ENCODE measurements around the gene ABCC1.
"Not testable (repeated sequence)": the region's sequence is repeated elsewhere in the genome, so short reads cannot be mapped to it uniquely, and the experiment has no call there.

Gene ABCC1

DNA sequence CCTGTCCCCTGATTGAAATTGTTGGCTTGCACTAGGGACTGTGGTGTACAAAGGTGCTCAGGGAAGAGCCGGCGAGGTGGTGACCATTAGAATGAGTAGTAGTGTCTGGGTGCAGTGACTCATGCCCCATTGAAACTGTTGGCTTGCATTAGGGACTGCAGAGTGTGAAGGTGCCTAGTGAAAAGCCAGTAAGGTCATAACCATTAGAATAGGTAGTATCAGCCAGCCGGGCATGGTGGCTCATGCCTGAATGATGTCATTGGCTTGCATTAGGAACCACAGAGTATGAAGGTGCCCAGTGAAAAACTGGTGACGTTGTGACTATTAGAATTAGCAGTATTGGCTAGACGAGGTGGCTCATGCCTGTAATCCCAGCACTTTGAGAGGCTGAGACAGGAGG lies 195.0 kb downstream of the ABCC1 start:
- DNase-seq = no peak

DNA sequence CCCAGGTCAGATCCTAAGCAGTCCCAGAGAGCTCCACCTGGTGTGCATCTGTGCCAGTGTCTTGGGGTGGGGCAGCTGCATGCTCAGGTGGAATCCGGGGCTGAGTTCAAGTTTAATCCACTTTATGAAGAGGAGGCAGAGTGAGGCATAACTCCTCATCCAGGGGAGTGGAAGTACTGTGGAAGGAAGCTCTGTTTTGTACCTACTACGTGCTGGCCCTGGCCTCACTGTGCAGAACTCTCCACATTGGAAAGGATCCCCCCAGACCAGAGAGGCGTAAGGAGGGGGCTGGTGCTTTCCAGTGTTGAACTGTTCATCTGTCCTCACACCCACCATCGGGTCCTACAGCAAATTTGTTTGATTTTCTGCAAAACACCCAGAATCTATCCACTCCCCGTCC lies 195.9 kb downstream of the ABCC1 start:
- DNase-seq = no peak

DNA sequence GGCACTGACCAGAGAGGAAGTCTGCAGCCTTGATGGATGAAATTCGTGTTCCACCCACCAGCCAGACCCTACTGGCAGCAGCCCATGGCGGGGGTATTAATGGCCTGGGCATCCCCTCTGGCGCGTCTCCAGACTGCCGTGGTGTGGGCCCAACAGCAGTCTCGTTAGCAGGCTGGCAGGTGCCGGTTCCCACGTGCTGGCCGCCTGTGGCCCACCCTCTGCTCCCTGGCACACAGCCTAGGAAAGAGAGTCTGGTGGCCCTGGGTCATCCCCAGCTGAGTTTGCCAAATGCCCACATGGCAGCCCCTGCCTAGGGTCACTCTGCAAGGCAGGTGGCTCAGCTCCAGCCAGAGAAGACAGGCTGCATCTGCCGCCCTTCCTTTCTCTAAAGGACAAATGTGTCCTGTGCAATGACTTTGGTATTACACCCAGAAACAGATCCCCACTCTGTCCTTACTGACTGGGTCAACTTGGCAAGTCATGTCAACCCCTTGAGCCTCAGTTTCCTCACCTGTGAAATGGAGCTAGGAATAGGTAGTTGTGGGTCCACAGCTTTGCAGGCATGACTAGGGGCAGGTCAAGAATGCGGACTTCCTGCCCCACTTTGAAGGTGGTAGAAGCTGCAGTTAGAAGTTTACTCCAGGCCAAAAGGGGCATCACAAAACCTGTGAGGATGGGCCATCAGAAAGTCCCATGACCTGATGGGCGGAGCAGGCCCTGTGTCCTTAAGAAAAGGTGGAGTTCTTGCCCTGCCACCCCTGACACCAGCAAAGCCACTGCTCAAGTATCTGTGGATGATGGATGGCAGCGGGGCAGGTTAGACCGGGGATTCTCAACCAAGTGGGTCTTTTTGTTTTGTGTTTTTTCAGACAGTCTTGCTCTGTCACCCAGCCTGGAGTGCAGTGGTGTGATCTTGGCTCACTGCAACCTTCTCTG lies 197.2 kb downstream of the ABCC1 start:
- DNase-seq = no peak

DNA sequence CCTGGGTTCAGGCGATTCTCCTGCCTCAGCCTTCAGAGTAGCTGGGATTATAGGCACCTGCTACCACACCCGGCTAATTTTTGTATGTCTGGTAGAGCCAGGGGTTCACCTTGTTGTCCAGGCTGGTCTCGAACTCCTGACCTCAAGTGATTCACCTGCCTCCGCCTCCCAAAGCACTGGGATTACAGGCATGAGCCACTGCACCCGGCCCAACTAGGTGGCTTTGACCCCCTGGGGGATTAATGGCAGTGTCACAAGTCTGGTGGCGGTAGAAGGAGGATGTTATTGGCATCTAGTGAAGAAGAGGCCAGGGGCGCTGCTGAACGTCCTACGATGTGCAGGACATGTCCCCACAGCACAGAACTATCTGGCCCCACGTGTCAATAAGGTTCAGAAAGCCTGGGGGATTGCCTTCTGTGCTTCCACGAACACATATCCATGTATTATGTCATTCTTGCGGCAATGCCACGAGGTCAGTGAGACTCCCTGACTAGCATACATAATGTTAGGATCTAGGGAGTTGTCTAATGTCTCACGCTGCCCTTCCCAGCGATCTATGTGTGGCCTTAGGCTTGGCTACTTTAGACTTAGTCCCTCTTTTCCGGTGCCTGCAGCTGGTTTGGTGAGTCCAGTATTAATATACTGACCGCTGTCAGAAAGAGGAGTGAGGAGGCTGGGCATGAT lies 198.0 kb downstream of the ABCC1 start:
- DNase-seq = no peak

DNA sequence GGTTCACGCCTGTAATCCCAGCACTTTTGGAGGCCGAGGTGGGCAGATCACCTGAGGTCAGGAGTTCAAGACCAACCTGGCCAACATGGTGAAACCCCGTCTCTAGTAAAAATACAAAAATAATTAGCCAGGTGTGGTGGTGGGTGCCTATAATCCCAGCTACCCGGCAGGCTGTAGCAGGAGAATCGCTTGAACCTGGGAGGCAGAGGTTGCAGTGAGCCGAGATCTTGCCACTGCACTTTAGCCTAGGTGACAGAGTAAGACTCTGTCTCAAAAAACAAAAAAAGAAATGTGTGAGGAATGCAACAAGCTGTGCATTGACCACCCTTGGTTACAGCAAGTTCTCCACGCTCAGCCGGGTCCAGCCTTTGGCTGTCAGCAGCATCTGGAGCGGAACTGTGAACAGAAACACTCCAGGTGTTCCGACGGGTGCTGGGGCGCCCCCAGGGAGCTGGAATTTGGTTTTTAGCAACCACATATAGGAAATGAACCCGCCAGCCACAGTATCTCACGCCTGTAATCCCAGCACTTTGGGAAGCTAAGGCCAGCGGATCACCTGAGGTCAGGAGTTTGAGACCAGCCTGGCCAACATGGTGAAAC lies 198.7 kb downstream of the ABCC1 start:
- not testable (repeated sequence) for DNase-seq

DNA sequence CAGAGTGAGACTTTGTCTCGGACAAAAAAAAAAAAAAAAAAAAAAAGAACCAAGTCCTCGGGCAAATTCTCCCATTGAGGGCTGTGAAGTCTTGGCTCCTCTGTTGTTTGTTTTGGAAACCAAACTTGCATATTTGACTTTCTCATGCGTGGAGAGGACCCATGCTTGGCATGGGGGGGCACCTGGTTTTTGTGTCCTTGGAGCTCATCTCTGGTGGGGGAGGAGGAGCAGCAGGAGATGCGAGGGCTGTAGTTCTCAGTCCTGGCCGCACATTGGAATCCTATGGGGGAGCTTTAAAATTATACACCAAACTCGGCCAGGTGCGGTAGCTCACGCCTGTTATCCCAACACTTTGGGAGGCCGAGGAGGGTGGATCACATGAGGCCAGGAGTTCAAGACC lies 199.3 kb downstream of the ABCC1 start:
- no peak for DNase-seq

DNA sequence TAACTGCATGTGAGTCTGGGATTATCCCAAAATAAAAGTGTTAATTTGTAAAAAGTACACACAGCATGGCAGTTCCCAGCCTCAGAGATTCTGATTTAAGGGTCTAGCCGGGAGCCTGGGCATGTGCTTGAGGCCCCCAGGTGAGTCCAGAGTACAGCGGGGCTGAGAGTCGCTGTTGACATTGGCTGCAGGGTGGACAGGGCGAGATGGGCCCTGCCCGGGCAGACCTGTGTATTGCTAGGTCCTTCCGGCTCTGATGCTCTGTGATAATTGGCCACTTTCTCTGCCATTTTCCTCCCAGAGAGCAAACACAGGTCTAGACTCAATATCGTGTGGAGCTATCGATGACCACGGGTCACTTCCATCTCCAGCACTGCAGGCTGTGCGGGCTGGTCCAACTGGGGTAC lies 200.3 kb downstream of the ABCC1 start:
- DNase-seq = no peak

DNA sequence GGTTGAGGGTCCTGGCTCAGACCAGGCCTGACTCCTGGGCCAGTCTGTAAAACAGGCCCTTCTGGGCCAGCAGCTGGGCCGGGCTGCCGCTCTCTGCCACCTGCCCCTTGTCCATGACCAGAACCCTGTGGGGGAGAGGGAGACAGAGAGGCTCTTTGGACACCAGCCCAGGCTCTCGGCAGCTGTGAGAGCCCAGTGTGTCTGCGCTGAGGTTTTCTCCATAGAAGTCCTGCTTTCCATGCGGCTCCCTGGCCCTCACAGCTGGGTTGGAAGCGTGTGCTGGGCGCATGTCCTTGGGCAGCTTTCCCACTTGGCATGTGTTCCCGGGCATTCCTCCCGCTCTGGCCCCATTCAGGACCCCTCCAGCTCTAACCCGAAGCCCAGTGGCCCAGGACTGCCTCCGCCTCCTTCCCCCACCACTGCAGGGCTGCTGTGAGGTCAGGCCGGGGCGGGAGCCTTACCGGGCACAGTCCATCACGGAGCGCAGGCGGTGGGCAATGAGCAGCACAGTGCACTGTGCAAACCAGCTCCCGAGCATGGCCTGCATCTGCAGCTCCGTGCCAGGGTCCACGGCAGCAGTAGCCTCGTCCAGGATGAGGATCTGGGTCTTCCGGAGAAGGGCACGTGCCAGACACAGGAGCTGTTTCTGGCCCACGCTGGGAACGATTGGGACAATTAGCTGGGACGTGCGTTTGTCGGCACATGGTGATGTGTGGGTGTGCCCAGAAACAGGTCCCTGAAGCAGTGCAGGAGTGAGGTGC lies 200.9 kb downstream of the ABCC1 start:
- no peak for DNase-seq

DNA sequence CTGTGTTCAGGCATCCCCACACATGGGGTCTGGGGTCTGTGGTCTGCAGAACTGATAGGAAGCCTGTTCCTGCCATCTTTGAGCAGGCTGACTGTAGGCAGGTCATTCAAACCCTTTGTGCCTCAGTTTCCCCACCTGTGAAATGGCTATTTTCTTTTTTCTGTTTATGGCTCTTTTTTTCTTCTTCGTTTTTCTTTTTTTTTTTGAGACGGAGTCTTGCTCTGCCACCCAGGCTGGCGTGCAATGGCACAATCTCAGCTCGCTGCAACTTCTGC lies 201.4 kb downstream of the ABCC1 start:
- no peak for DNase-seq

DNA sequence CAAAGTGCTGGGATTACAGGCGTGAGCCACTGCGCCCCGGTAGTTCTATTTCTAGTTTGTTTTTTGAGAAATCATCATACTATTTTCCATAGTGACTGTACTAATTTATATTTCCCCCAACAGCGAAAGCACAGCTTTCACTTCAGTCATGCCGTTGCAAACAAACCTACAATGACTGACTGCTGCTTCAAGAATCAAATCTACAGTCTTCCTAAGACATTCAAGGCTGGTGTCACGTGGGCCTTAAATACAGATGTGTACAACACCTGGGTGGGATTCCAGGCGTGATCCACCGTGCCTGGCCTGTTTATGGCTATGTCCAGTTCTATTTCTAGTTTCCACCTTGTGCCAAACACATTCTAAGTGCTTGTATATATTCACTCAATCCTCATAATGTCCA lies 201.9 kb downstream of the ABCC1 start:
- DNase-seq = no peak

DNA sequence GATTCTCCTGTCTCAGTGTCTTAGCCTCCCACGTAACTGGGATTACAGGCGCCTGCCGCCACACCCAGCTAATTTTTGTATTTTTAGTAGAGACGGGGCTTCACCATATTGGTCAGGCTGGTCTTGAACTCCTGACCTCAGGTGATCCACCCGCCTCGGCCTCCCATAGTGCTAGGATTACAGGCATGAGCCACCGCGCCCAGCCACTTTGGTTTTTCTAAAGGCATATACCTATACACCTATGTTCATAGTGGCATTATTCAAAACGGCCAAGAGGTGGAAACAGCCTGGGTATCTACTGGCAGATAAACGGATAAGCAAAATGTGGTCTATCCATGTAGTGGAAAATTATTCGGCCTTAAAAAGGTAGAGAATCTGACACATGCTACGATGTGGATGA lies 203.6 kb downstream of the ABCC1 start:
- not testable (repeated sequence) for DNase-seq

DNA sequence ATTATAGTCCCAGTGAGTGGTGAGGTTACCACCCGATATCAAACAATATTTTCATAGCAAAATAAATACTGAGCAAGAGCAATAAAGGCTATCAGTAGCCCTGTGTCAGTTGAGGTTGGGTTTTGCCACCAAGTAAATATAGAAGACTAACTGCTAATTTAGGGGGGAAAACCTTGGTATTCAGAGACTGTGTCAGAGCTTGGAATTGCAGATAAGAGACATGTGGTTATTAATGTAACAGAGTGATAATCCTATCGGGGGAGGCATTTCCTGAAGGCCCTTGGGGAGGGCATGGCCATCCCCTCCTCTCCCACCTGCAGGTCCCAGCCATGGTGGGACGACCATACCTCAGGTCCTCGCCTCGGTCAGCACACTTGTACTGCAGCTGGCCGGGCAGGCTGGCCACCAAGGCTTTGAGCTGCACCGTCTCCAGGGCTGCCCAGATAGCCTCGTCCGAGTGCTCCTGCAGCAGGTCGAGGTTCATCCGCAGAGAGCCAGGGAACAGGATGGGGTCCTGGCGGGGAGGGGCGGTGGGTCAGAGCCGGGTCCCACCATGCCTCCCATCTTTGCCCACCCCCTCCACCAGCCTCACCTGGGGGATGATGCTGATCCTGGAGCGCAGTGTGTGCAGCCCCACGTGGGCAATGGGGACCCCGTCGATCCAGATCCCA lies 205.0 kb downstream of the ABCC1 start:
- no peak for DNase-seq

DNA sequence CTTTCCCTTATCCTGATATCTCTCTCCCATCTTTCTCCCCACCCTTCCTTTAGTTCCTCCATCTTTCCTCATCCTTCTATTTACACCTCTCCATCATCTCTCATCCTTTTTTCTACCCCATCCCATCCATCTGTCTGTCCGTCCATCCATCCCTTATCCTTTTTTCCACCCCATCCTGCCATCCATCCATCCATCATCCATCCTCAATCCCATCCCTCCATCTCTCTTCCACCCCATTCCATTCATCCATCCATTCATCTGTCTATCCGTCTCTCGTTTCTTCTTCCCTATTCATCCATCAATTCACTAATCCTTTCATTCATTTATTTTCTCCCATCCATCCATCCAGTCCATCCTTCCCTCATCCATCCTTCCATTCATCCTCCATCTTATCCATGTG lies 205.8 kb downstream of the ABCC1 start:
- DNase-seq = no peak

DNA sequence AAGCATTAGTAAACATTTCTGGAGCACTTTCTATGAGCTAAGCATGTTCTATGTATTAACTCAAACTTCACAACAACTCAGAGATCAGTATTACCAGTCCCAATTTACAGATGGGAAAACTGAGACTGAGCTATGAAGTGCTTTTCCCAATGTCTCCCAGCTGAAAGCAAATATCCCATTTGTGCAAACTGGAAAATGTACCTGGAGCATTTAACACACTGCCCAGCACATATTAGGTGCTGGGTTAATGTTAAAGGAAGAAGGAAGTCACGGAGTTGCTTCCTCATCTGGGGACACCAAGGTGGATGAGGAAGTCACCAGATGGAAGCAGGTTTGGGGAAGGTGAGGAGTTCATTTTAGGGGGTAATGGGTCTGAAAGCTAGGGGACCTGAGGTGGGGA lies 207.8 kb downstream of the ABCC1 start:
- no peak for DNase-seq

DNA sequence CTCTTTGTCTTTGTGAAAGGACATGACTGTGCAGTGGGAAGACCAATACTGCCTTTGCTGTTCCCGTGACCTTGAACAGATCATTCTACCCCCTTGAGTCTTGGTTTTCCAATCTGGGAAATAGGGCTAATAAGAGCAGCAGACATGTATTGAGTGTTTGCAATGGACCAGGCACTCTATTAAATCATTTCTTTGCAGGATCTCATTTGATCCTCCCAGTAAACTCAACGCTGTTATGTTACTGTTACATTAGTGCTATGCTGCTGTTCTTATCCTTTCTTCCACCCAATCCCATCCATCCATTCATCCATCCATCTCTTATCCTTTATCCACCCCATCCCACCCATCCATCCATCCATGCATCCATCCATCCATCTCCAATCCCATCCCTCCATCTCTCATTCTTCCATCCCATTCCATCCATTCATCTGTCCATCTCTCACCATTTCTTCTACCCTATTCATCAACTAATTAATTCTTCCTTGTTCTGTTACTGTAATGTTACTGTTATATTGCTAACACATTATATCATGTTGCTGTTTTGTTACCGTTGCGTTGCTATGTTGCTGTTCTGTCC lies 208.8 kb downstream of the ABCC1 start:
- DNase-seq = no peak

DNA sequence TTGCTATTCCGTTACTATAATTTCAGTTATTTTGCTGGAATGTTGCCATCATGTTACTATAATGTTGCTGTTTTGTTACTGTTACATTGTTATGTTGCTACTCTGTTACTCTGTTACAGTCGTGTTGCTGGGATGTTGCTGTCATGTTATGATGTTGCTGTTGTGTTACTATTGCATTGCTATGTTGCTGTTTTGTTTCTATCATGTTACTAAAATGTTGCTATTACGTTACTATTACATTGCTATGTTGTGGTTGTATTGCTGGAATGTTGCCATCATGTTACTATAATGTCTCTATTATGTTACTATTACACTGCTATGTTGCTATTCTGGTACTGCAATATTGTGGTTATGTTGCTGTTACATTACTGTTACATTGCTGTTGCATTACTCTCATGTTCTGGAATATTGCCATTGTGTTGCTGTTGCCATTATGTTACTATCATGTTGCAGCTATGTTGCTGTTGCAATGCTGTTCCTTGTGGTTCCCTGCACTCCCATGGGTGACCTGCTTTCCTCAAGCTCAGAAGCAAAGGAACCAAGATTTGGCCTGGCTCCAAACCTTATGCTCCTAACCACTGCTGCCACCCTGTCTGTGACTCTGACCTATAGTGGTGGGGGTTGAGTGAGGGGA lies 209.4 kb downstream of the ABCC1 start:
- DNase-seq = no peak

DNA sequence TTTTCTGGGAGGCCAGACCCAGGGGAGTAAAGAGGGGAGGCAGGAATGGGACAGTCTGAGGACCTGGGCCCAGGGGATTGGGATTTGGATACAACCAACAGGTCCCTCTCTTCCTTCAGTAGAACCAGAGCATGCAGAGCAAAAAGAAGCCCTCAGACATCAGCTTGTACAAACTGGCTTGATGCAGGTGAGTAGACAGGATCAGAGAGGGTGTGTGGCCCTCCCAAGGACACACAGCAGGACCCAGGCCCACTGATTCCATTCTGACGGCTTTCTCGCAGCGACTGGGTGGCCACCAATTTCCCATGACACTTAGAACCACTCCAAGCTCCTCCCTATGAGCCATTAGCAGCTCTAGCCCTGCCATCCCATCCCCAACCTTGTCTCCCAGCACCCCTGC lies 210.2 kb downstream of the ABCC1 start:
- DNase-seq = no peak

DNA sequence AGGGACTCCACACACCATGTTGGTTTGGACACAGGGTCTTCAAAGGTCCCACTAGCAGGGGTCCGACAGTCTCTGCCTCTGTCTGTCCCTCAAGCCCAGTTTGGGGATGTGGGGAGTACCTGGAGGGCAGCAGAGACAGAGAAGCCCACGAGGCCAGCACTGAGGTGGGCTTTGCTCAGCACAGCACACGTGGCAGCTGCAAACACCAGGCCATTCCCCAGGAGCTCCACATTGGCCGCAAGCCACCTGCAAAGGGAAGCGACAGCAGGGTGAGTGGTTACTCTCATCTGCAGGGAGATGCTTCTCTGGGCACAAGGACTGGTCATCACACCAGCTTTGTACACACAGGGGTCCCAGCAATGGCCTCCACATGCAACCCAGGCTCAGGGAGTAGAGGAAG lies 211.9 kb downstream of the ABCC1 start:
- DNase-seq = no peak

DNA sequence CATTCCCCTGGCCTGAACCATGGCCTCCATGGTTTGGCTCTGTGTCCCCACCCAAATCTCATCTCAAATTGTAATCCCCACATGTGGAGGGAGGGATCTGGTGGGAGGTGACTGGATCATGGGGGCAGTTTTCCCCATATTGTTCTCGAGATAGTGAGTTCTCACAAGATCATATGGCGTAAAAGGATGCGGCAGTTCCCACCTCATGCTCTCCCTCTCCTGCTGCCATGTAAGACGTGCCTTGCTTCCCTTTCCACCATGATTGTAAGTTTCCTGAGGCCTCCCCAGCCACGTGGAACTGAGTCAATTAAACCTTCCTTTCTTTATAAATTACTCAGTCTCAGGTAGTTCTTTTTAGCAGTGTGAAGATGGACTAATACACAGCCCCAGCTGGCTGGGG lies 212.4 kb downstream of the ABCC1 start:
- not testable (repeated sequence) for DNase-seq

DNA sequence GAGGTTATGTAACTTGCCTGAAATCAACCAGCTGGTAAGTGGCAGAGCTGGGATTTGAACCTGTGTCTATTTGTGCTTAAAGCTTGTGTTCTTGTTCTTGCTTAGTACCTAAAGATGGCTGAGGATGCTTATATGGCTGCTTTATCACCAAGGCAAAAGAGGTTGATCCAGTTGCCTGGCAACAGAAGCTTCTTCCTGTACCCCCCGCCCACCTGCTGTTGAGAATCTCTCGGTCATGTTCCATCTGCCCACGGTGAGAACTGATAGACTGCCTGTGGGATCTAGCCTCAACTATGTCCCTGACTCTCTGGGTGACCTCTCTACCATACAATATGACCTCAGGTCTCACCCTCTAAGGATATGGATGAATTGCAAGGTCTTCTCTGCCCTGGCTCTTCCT lies 213.2 kb downstream of the ABCC1 start:
- DNase-seq = no peak

DNA sequence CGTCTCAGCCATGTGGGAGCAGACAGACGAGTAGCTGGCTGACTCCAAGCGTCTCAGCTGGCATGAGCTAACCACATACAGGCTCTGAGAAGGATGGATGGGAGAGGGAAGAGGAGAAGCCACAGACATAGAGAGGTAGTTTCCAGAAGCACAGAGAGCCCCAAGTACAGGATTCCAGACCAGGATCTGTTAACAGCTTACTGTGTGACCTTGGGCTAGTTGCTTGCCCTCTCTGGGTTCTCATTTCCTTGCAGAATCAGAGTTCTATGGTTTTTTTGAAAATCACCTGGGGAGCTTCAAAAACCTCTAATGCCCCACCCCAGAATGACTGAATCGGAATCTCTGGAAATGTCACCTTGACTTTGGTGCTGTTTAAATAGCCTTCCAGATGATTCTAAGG lies 213.7 kb downstream of the ABCC1 start:
- no peak for DNase-seq

DNA sequence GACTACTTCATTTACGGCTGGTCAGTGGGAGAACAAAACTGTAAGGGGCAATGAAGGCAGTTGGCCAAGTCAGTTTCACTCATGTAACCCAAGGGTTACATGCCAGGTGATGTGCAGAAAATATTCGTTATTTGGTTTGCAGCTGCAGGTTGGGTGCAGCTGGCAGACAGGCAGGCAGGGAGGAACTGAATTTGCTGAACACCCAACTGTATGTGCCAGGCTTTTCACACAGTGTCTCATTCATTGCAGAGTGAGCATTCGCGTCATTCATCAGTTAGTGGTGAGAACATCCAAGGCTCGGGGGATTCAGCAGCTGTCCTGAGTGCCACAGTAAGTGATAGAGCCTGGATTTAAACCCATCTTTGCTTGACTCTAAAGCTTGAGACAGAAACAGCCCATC lies 214.2 kb downstream of the ABCC1 start:
- DNase-seq = no peak
